Spleen (tissue), 11 donors: ENCODE measurements around the gene EIF4E. TPM values are rescaled to one million over a fixed set of nuclear protein-coding genes. Genes with fewer than 3 reads are reported as not detected.
"Not testable (repeated sequence)": the region's sequence is repeated elsewhere in the genome, so short reads cannot be mapped to it uniquely, and the experiment has no call there.

Experiments
- DNase-seq: peaks from one replicate; pipeline ENCODE4 v3.0.0-alpha.2; 2020
- H3K27ac ChIP-seq, 8 donors: fragments of 200-600 bp; sonication (generic) in 7 of 8; 1 replicate in 4 of 8; 2 replicates in 4 of 8; pipeline versions ENCODE4 v1.5.0 to v1.8.0; 2016 to 2021; ENCODE audit warnings: inconsistent platforms in 4 of 8, mild to moderate bottlenecking in 4 of 8, moderate library complexity in 1 of 8
- H3K27me3 ChIP-seq, 7 donors: fragments of 200-600 bp; sonication (generic) in 6 of 7; replicated peaks in 1 of 7; 1 replicate in 4 of 7; 2 replicates in 3 of 7; pipeline versions ENCODE4 v1.5.0 to v1.8.0; 2016 to 2021; ENCODE audit warnings: inconsistent platforms in 3 of 7, mild to moderate bottlenecking in 1 of 7
- H3K36me3 ChIP-seq, 6 donors: fragments of 200-600 bp; sonication (generic) in 5 of 6; 1 replicate in 4 of 6; 2 replicates in 2 of 6; pipeline versions ENCODE4 v1.5.0 to v1.8.0; 2016 to 2021; ENCODE audit warnings: inconsistent platforms in 2 of 6
- H3K4me1 ChIP-seq, 6 donors: fragments of 200-600 bp; sonication (generic) in 5 of 6; 1 replicate in 3 of 6; 2 replicates in 3 of 6; pipeline versions ENCODE4 v1.5.0 to v1.8.0; 2016 to 2021; ENCODE audit warnings: inconsistent platforms in 3 of 6
- H3K4me3 ChIP-seq, 8 donors: fragments of 200-600 bp; sonication (generic) in 7 of 8; 1 replicate in 4 of 8; 2 replicates in 4 of 8; pipeline versions ENCODE4 v1.5.0 to v1.8.0; 2016 to 2021; ENCODE audit warnings: inconsistent platforms in 4 of 8, mild to moderate bottlenecking in 4 of 8, moderate library complexity in 2 of 8
- H3K9me3 ChIP-seq, 8 donors: fragments of 200-600 bp; sonication (generic) in 7 of 8; 1 replicate in 4 of 8; 2 replicates in 4 of 8; pipeline versions ENCODE4 v1.5.0 to v1.8.0; 2016 to 2021; ENCODE audit warnings: inconsistent platforms in 4 of 8
- POLR2A ChIP-seq, 3 donors: fragments of 450-650 bp; IDR thresholded peaks; one replicate each; pipeline ENCODE4 v1.5.1; 2017; ENCODE audit warnings: antibody characterized with exemption in 3 of 3, mild to moderate bottlenecking in 1 of 3
- POLR2AphosphoS5 ChIP-seq, 3 donors: sonication (generic); formaldehyde crosslinking; IDR thresholded peaks; one replicate each; pipeline ENCODE4 v1.5.1; 2017; ENCODE audit warnings: antibody characterized with exemption in 3 of 3
- WGBS, 5 donors: extraction: QIAGEN DNeasy Blood & Tissue Kit in 3 of 5; methylation state at CpG; one replicate each; pipeline versions ENCODE4 v1.1.5 to v1.1.7; 2013 to 2018; 5-methylcytosine and 5-hydroxymethylcytosine counted together
- intact Hi-C: fragments of 100-400 bp; cut with DNase I; formaldehyde crosslinking; loops from one replicate; pipeline ENCODE4 v1.15.0; 2023; ENCODE audit warnings: low total_unique reads
- polyA plus RNA-seq, 3 donors: library from polyadenylated mRNA; stranded (reverse); fragments of 200-250 nt; gene quantifications; one replicate each; pipeline ENCODE4 v1.2.1, GENCODE V29; 2013
- small RNA-seq, 4 donors: library from RNA; depleted of rRNA; stranded (forward); fragments of <200 nt; gene quantifications; one replicate each; pipeline ENCODE3, GENCODE V24; 2016
- total RNA-seq, 7 donors: library from RNA; depleted of rRNA in 3 of 7; stranded (reverse); fragments of >200 nt in 3 of 7; fragmentation: NEBNext Ultra II Directional in 4 of 7; extraction: Animal tissue kit (Norgen Biotek cat#: 25700) in 4 of 7; gene quantifications; one replicate each; pipeline versions ENCODE4 v1.1.0 to v1.2.1, GENCODE V29; 2016 to 2021
- TF ChIP-seq, protein P1 (sequence below), 11 experiments: fragments of 200-600 bp in 7 of 11; fragments of 450-650 bp in 4 of 11; sonication (generic) in 4 of 11; IDR thresholded peaks in 8 of 11; conservative IDR thresholded peaks in 3 of 11; 1 replicate in 7 of 11; 2 replicates in 4 of 11; pipeline versions ENCODE4 v1.4.0 to v1.8.0; 2016 to 2021; ENCODE audit warnings: antibody characterized with exemption in 11 of 11, inconsistent platforms in 4 of 11, mild to moderate bottlenecking in 1 of 11
- donor health status: healthy with polysubstance abuse.
- donor health status: DM: no; HTN: no; CAD: no; lungs with moderate emphysema.
- donor health status: DM: no; HTN: no; CAD: no.
- donor health status: Bipolar disorder and iron deficiency.
- donor health status: healthy.
- donor health status: DM: no; HTN: no; CAD: no.
- donor health status: DM: yes; HTN: yes; CAD: no.

The EIF4E gene
- total and polyA plus RNA-seq, 10 donors: 14.4 to 86.5 (median 64.9) TPM

DNA sequence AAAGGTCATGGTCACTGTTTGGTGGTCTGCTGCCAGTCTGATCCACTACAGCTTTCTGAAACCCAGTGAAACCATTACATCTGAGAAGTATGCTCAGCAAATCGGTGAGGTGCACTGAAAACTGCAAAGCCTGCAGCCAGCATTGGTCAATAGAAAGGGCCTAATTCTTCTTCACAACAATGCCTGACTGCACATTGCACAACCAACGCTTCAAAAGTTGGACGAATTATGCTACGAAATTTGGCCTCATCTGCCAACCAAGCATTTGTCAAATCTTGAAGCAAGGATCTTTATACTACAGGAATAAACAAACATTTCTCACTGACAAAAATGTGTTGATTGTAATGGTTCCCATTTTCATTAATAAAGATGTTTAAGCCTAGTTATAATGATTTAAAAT is 90.4 kb downstream of the EIF4E start:
- DNase-seq: no peak
- intact Hi-C loops: no loop called here
- H3K36me3 ChIP-seq: no peaks in the 10 kb centered on the region
- 93 to 98% (median 96%) methylated on average over 4 of the region's 4 CpGs for WGBS, 5 donors
- H3K27me3 ChIP-seq: no peaks in the 10 kb centered on the region
- TF ChIP-seq POLR2AphosphoS5 (IDR thresholded peaks at IDR 0.05) (no peak), POLR2A (IDR thresholded peaks at IDR 0.05) (no peak)
- TF ChIP-seq, protein P1, sequence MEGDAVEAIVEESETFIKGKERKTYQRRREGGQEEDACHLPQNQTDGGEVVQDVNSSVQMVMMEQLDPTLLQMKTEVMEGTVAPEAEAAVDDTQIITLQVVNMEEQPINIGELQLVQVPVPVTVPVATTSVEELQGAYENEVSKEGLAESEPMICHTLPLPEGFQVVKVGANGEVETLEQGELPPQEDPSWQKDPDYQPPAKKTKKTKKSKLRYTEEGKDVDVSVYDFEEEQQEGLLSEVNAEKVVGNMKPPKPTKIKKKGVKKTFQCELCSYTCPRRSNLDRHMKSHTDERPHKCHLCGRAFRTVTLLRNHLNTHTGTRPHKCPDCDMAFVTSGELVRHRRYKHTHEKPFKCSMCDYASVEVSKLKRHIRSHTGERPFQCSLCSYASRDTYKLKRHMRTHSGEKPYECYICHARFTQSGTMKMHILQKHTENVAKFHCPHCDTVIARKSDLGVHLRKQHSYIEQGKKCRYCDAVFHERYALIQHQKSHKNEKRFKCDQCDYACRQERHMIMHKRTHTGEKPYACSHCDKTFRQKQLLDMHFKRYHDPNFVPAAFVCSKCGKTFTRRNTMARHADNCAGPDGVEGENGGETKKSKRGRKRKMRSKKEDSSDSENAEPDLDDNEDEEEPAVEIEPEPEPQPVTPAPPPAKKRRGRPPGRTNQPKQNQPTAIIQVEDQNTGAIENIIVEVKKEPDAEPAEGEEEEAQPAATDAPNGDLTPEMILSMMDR (IDR thresholded peaks at IDR 0.05 in 8 of 11, conservative IDR thresholded peaks at IDR 0.05 in 3 of 11): no peak
- H3K9me3 ChIP-seq: no peaks in the 10 kb centered on the region
- no peak overlapping the region for H3K4me3 ChIP-seq
- H3K4me1 ChIP-seq: no peaks in the 10 kb centered on the region
- no peak overlapping the region for H3K27ac ChIP-seq

DNA sequence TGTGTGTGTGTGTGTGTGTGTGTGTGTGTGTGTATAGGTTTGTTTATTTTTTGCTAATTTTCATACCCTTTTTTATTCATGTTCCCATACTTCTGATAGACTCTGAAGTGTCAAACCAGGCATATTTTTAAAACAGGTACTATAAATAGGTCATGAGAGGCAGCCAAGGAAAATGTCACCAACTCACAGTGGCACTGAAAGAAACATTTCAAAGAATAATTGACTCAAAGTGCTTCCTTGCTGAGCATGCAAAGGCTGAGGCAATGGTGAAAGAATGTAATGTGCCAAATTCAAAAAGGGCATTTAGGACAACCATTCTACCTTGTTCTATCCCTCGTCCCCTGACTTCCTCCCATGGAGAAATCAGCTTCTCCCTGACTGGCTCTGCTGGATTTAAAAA is 95.5 kb downstream of the EIF4E start:
- no peaks in the 10 kb centered on the region for H3K9me3 ChIP-seq
- DNase-seq: no peak
- no peak overlapping the region for H3K4me3 ChIP-seq
- no peaks in the 10 kb centered on the region for H3K36me3 ChIP-seq
- TF ChIP-seq POLR2A (IDR thresholded peaks at IDR 0.05) (no peak), POLR2AphosphoS5 (IDR thresholded peaks at IDR 0.05) (no peak)
- TF ChIP-seq, protein P1 (IDR thresholded peaks at IDR 0.05 in 8 of 11, conservative IDR thresholded peaks at IDR 0.05 in 3 of 11): no peak
- no peak overlapping the region for H3K27ac ChIP-seq
- intact Hi-C loops: no loop called here
- no peaks in the 10 kb centered on the region for H3K27me3 ChIP-seq
- no peaks in the 10 kb centered on the region for H3K4me1 ChIP-seq
- WGBS, 5 donors: 64 to 80% (median 75%) methylated on average over 1 of the region's 1 CpG

DNA sequence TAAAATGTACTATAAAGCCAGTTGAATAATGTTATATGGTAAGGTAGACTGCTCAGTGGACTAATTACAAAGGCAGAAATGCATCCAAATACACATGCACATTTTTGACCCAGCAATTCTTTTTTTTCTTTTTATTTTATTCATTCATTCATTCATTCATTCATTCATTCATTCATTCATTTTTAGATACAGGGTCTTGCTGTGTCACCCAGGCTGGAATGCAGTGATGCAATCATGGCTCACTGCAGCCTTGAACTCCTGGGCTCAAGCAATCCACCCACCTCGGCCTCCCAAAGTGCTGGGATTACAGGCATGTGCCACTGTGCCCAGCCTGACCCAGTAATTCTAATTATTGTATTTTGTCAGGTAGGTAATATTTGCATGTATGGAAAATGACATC is 97.9 kb downstream of the EIF4E start:
- H3K4me1 ChIP-seq, H3K36me3 ChIP-seq, H3K27me3 ChIP-seq, H3K27ac ChIP-seq, H3K4me3 ChIP-seq, intact Hi-C loops, DNase-seq, H3K9me3 ChIP-seq: not testable (repeated sequence)
- 77 to 85% (median 82%) methylated on average over 1 of the region's 1 CpG for WGBS, 5 donors

Small RNA genes within 50 kb of the gene (small RNA-seq; reads per million reads assigned to genes)
- gene RNU7-149P: 0 reads per million in 4 donors
- 0 reads per million in 4 donors for gene TBCAP3

Other genes starting within 250 kb of the EIF4E start
- 10 to 100 TPM; 27.9 to 34.7 (median 31.7) TPM for gene METAP1, start 66.6 kb upstream of the EIF4E start, total RNA-seq
- gene METAP1, start 66.6 kb upstream of the EIF4E start, polyA plus RNA-seq: 10 to 100 TPM; 22.0 to 22.6 (median 22.4) TPM
- 10 to 100 TPM; 60.3 to 93.1 (median 69.9) TPM for gene ADH5, start 159.7 kb upstream of the EIF4E start, total RNA-seq
- gene ADH5, start 159.7 kb upstream of the EIF4E start, polyA plus RNA-seq: 10 to 100 TPM; 54.2 to 84.0 (median 81.3) TPM
- gene ADH4, start 215.2 kb upstream of the EIF4E start, total RNA-seq: under 1 TPM in 4 of 7 donors, not detected in 3; 0.30 to 0.41 (median 0.35) TPM
- gene ADH4, start 215.2 kb upstream of the EIF4E start, polyA plus RNA-seq: under 1 TPM; 0.11 to 0.61 (median 0.26) TPM